SK-N-SH treated with all-trans-retinoic acid at 6 μM for 48 hours (cell line): ENCODE measurements around the gene TRIM10.

Experiments
- ESRRG ChIP-seq: fragments of 250-450 bp; sonication (Bioruptor Pico); IDR thresholded peaks from 2 replicates; pipeline ENCODE4 v1.6.1; 2021; ENCODE audit warnings: mild to moderate bottlenecking
- OSR1 ChIP-seq: fragments of 250-450 bp; sonication (Bioruptor Pico); IDR thresholded peaks from 2 replicates; pipeline ENCODE4 v1.8.0; 2022; ENCODE audit warnings: moderate library complexity, mild to moderate bottlenecking, inconsistent platforms
- PPARA ChIP-seq: fragments of 250-450 bp; sonication (Bioruptor Pico); IDR thresholded peaks from 2 replicates; pipeline ENCODE4 v1.5.0; 2020; ENCODE audit warnings: mild to moderate bottlenecking, borderline replicate concordance
- TCF4 ChIP-seq: fragments of 250-450 bp; sonication (Bioruptor Pico); IDR thresholded peaks from 2 replicates; pipeline ENCODE4 v1.8.0; 2021; ENCODE audit warnings: mild to moderate bottlenecking, moderate library complexity, borderline replicate concordance
- TOX ChIP-seq: fragments of 250-450 bp; sonication (Bioruptor Pico); IDR thresholded peaks from 2 replicates; pipeline ENCODE4 v1.8.0; 2021; ENCODE audit warnings: mild to moderate bottlenecking, moderate library complexity, borderline replicate concordance
- ZFP3 ChIP-seq: fragments of 250-450 bp; sonication (Bioruptor Pico); IDR thresholded peaks from 2 replicates; pipeline ENCODE4 v1.5.0; 2020; ENCODE audit warnings: mild to moderate bottlenecking, moderate library complexity
- ZFP30 ChIP-seq: fragments of 450-650 bp; formaldehyde crosslinking; IDR thresholded peaks from 2 replicates; pipeline ENCODE4 v1.5.0; 2022; ENCODE audit warnings: mild to moderate bottlenecking, moderate library complexity
- ZNF565 ChIP-seq: fragments of 450-650 bp; formaldehyde crosslinking; conservative IDR thresholded peaks from 2 replicates; pipeline ENCODE4 v1.5.0; 2020; ENCODE audit warnings: low read depth, mild to moderate bottlenecking, moderate library complexity
- ZNF70 ChIP-seq: fragments of 450-650 bp; formaldehyde crosslinking; IDR thresholded peaks from 2 replicates; pipeline ENCODE4 v1.5.0; 2020; ENCODE audit warnings: mild to moderate bottlenecking, moderate library complexity
- ZNF8 ChIP-seq: fragments of 450-650 bp; formaldehyde crosslinking; IDR thresholded peaks from 2 replicates; pipeline ENCODE4 v1.5.0; 2020; ENCODE audit warnings: mild to moderate bottlenecking, moderate library complexity
- TF ChIP-seq, protein P1 (sequence below): fragments of 250-450 bp; sonication (Bioruptor Pico); IDR thresholded peaks from 2 replicates; pipeline ENCODE4 v1.8.0; 2020; ENCODE audit warnings: mild to moderate bottlenecking, moderate library complexity, borderline replicate concordance
- TF ChIP-seq, protein P2 (sequence below): fragments of 250-450 bp; sonication (Bioruptor Pico); IDR thresholded peaks from 2 replicates; pipeline ENCODE4 v1.5.1; 2021; ENCODE audit warnings: mild to moderate bottlenecking, moderate library complexity
- TF ChIP-seq, protein P3 (sequence below): fragments of 250-450 bp; sonication (Bioruptor Pico); IDR thresholded peaks from 2 replicates; pipeline ENCODE4 v1.5.0; 2020; ENCODE audit warnings: mild to moderate bottlenecking, moderate library complexity

DNA sequence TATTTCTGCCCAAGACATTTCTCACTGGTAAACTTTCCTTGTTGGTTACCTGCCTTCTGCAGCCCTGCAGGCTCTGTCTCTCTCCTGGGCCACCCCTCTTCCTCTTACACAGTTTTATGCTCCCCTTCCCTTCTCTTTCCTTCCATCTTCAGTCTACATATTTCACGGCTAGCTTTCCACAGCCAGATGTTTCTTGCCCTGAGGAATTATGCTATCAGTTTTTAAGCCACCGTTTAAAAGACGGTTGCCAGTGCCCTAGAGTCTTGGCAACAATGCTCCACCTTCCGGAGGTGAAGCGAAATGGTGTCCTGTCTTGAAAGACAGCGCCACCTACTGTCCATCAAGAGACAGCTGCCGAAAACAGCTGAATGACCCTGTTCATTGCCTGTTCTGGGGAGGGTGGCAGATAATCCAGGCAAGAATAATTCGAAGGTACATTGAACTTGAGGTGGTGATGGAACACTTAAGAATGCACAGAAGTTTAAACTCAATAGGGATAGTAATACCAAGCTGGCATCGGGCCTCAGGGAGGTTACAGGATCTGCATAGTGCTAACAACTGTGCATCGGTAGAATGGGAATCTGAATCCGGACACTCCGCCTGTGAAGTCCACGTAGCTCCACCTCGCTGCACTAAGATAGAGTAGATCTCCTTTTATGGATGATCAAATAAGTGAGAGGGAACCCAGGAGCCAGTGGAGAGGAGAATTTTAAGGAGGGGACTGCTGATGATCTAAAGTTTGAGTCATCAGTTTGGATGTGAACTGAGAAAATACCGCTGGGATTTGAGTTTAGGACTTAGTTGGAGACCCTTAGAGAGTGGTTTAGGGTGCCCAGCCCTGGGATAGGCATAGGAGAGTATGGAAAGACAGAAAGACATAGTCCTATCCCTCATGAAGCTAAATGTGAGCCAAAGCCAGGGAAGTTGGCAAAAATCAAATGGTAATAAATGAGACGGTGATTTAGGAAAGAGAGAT is 29.8 kb downstream of the TRIM10 start:
- TF ChIP-seq, protein P1, sequence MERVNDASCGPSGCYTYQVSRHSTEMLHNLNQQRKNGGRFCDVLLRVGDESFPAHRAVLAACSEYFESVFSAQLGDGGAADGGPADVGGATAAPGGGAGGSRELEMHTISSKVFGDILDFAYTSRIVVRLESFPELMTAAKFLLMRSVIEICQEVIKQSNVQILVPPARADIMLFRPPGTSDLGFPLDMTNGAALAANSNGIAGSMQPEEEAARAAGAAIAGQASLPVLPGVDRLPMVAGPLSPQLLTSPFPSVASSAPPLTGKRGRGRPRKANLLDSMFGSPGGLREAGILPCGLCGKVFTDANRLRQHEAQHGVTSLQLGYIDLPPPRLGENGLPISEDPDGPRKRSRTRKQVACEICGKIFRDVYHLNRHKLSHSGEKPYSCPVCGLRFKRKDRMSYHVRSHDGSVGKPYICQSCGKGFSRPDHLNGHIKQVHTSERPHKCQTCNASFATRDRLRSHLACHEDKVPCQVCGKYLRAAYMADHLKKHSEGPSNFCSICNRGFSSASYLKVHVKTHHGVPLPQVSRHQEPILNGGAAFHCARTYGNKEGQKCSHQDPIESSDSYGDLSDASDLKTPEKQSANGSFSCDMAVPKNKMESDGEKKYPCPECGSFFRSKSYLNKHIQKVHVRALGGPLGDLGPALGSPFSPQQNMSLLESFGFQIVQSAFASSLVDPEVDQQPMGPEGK, result no peak
- TF ChIP-seq ZNF8 (CRISPR knock-in tag) (no peak), ZNF565 (CRISPR knock-in tag) (no peak), ZFP3 (CRISPR knock-in tag) (no peak), ZFP30 (CRISPR knock-in tag) (no peak), ZNF70 (CRISPR knock-in tag) (no peak), ESRRG (no peak), TOX (no peak), OSR1 (CRISPR knock-in tag) (no peak), TCF4 (no peak), PPARA (CRISPR knock-in tag) (no peak)
- TF ChIP-seq, protein P2, sequence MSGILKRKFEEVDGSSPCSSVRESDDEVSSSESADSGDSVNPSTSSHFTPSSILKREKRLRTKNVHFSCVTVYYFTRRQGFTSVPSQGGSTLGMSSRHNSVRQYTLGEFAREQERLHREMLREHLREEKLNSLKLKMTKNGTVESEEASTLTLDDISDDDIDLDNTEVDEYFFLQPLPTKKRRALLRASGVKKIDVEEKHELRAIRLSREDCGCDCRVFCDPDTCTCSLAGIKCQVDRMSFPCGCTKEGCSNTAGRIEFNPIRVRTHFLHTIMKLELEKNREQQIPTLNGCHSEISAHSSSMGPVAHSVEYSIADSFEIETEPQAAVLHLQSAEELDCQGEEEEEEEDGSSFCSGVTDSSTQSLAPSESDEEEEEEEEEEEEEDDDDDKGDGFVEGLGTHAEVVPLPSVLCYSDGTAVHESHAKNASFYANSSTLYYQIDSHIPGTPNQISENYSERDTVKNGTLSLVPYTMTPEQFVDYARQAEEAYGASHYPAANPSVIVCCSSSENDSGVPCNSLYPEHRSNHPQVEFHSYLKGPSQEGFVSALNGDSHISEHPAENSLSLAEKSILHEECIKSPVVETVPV, result no peak
- TF ChIP-seq, protein P3, sequence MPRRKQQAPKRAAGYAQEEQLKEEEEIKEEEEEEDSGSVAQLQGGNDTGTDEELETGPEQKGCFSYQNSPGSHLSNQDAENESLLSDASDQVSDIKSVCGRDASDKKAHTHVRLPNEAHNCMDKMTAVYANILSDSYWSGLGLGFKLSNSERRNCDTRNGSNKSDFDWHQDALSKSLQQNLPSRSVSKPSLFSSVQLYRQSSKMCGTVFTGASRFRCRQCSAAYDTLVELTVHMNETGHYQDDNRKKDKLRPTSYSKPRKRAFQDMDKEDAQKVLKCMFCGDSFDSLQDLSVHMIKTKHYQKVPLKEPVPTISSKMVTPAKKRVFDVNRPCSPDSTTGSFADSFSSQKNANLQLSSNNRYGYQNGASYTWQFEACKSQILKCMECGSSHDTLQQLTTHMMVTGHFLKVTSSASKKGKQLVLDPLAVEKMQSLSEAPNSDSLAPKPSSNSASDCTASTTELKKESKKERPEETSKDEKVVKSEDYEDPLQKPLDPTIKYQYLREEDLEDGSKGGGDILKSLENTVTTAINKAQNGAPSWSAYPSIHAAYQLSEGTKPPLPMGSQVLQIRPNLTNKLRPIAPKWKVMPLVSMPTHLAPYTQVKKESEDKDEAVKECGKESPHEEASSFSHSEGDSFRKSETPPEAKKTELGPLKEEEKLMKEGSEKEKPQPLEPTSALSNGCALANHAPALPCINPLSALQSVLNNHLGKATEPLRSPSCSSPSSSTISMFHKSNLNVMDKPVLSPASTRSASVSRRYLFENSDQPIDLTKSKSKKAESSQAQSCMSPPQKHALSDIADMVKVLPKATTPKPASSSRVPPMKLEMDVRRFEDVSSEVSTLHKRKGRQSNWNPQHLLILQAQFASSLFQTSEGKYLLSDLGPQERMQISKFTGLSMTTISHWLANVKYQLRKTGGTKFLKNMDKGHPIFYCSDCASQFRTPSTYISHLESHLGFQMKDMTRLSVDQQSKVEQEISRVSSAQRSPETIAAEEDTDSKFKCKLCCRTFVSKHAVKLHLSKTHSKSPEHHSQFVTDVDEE (CRISPR knock-in tag), result no peak
